Osteocyte (in vitro differentiated cells): ENCODE data around the gene TSPAN13. TPM values are rescaled to one million over a fixed set of nuclear protein-coding genes. Genes with fewer than 3 reads are reported as not detected.

Experiments
- DNase-seq: peaks from one replicate; pipeline ENCODE4 v3.0.0; 2021; ENCODE audit warnings: mixed read lengths; ENCODE audit not compliant: unreplicated experiment; ENCODE audit errors: extremely low spot score
- H3K27ac Mint-ChIP-seq: one replicate; pipeline ENCODE4 v1.8.0; 2021; ENCODE audit warnings: mild to moderate bottlenecking, mixed read lengths; ENCODE audit not compliant: unreplicated experiment
- H3K27me3 Mint-ChIP-seq: one replicate; pipeline ENCODE4 v1.8.0; 2021; ENCODE audit warnings: mixed read lengths; ENCODE audit not compliant: unreplicated experiment
- H3K36me3 Mint-ChIP-seq: one replicate; pipeline ENCODE4 v1.8.0; 2021; ENCODE audit warnings: mixed read lengths; ENCODE audit not compliant: unreplicated experiment
- H3K4me1 Mint-ChIP-seq: one replicate; pipeline ENCODE4 v1.8.0; 2021; ENCODE audit warnings: mixed read lengths; ENCODE audit not compliant: unreplicated experiment
- H3K4me3 Mint-ChIP-seq: one replicate; pipeline ENCODE4 v1.8.0; 2021; ENCODE audit warnings: mild to moderate bottlenecking, moderate library complexity, mixed read lengths; ENCODE audit not compliant: unreplicated experiment
- H3K9me3 Mint-ChIP-seq: one replicate; pipeline ENCODE4 v1.8.0; 2021; ENCODE audit warnings: mixed read lengths; ENCODE audit not compliant: unreplicated experiment
- CTCF ChIP-seq: fragments of 200-600 bp; sonication (generic); IDR thresholded peaks from 2 replicates; pipeline ENCODE4 v1.5.0; 2021; ENCODE audit warnings: antibody characterized with exemption, mild to moderate bottlenecking, moderate library complexity
- total RNA-seq: library from RNA; stranded (reverse); gene quantifications from 2 replicates; pipeline ENCODE4 v1.2.1, GENCODE V29; 2021

Gene TSPAN13
- total RNA-seq, 1 donor from 2014 or later, result 4.9 TPM

- no peak for DNase-seq
- H3K9me3 Mint-ChIP-seq, result no peaks in the 10 kb centered on the region
These were observed 59.1 kb downstream of the TSPAN13 start for GRCh38 chr7:16812542-16813231.

GRCh38 chr7:16813232-16813616, 59.7 kb downstream of the TSPAN13 start:
- H3K4me3 Mint-ChIP-seq, result no peak overlapping the region
- no peaks in the 10 kb centered on the region for H3K27me3 Mint-ChIP-seq
- H3K36me3 Mint-ChIP-seq, result no peaks in the 10 kb centered on the region
- no peak for TF ChIP-seq CTCF
- H3K9me3 Mint-ChIP-seq, result no peaks in the 10 kb centered on the region
- H3K4me1 Mint-ChIP-seq, result peaks cover 57% of the 10 kb centered on the region
- DNase-seq, result no peak
- peak overlapping the region; percentile 37 for H3K27ac Mint-ChIP-seq

More at GRCh38 chr7:16812542-16813231, 59.1 kb downstream of the TSPAN13 start:
- Mint-ChIP-seq H3K4me1 (peaks cover 52% of the 10 kb centered on the region), H3K27ac (peak overlapping the region; percentile 85), H3K27me3 (no peaks in the 10 kb centered on the region), H3K36me3 (no peaks in the 10 kb centered on the region), H3K4me3 (no peak overlapping the region)
- no peak for TF ChIP-seq CTCF

- Mint-ChIP-seq H3K27me3 (no peaks in the 10 kb centered on the region), H3K36me3 (no peaks in the 10 kb centered on the region), H3K27ac (peak overlapping the region; percentile 59), H3K4me1 (peaks cover 57% of the 10 kb centered on the region), H3K4me3 (no peak overlapping the region), H3K9me3 (no peaks in the 10 kb centered on the region)
- no peak for TF ChIP-seq CTCF
- DNase-seq, result no peak
These were observed 61.4 kb downstream of the TSPAN13 start for GRCh38 chr7:16815001-16815400.

- Mint-ChIP-seq H3K36me3 (no peaks in the 10 kb centered on the region), H3K4me3 (no peak overlapping the region), H3K9me3 (no peaks in the 10 kb centered on the region), H3K4me1 (peaks cover 41% of the 10 kb centered on the region), H3K27ac (no peak overlapping the region), H3K27me3 (no peaks in the 10 kb centered on the region)
- TF ChIP-seq CTCF, result no peak
- no peak for DNase-seq
These were observed 63.3 kb downstream of the TSPAN13 start for GRCh38 chr7:16816824-16817223.

- Mint-ChIP-seq H3K4me3 (no peak overlapping the region), H3K9me3 (no peaks in the 10 kb centered on the region), H3K36me3 (no peaks in the 10 kb centered on the region), H3K4me1 (peaks cover 36% of the 10 kb centered on the region), H3K27ac (peak overlapping the region; percentile 31), H3K27me3 (no peaks in the 10 kb centered on the region)
- TF ChIP-seq CTCF, result no peak
- no peak for DNase-seq
These were observed 64.0 kb downstream of the TSPAN13 start for GRCh38 chr7:16817536-16817935.
